Mucosa of stomach (tissue), 1 donor: Measurements from ENCODE around the gene PAX8.

ENCODE experiments used
- H3K27me3 ChIP-seq: one replicate; pipeline ENCODE4 v1.7.0; 2013; ENCODE audit warnings: mild to moderate bottlenecking, low read length; ENCODE audit not compliant: control insufficient read depth, insufficient read depth
- H3K36me3 ChIP-seq: one replicate; pipeline ENCODE4 v1.7.0; 2013; ENCODE audit warnings: low read length; ENCODE audit not compliant: control insufficient read depth, insufficient read depth
- H3K4me1 ChIP-seq: one replicate; pipeline ENCODE4 v1.7.0; 2013; ENCODE audit warnings: mild to moderate bottlenecking, low read length; ENCODE audit not compliant: control insufficient read depth, insufficient read depth
- H3K4me3 ChIP-seq: one replicate; pipeline ENCODE4 v1.7.0; 2013; ENCODE audit warnings: low read length
- H3K9ac ChIP-seq: one replicate; pipeline ENCODE4 v1.7.0; 2013; ENCODE audit warnings: mild to moderate bottlenecking, low read length, moderate library complexity
- H3K9me3 ChIP-seq: one replicate; pipeline ENCODE4 v1.7.0; 2013; ENCODE audit warnings: mild to moderate bottlenecking, low read length, moderate library complexity; ENCODE audit not compliant: control insufficient read depth
- donor health status: Pancreatic carcinoma.

PAX8 gene

DNA sequence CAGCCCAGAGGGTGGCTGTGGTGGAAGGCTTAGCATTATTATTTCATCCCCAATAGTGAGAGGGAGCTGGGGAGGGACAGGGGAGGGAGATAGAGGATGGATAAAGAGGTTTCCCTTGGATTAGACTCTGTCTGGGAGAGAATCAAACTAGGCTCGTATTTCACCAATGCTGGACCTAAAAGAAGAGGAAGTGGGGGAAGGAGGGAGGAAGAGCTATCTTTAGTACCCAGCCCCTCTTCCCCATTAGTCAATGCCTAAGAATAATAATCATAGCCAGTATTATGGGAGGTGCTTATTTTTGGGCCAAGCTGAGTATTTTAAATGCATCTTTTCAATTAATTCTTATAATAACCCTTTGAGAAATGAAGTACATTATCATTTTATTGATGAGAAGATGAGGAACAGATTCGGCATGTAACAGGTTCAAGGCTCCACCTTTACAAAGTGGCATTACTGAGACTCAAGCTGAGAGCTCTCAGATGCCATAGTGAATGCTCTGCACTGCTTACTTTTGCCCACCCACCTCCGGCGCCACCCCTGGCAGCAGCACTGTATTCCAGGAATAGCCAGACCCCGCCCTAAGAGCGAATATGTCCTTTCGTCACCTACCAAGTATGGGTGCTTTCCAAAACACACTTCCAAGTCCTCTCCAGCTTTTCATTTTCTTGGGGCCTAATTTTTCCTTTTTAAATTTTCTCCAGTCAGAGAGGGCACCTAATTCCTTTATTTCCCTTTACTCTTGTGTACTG is 21.0 kb downstream of the PAX8 start:
- Histone ChIP-seq H3K4me3 (no peak overlapping the region), H3K9me3 (no peaks in the 10 kb centered on the region), H3K9ac (no peak overlapping the region), H3K27me3 (no peaks in the 10 kb centered on the region), H3K36me3 (no peaks in the 10 kb centered on the region), H3K4me1 (peaks cover 6% of the 10 kb centered on the region)

DNA sequence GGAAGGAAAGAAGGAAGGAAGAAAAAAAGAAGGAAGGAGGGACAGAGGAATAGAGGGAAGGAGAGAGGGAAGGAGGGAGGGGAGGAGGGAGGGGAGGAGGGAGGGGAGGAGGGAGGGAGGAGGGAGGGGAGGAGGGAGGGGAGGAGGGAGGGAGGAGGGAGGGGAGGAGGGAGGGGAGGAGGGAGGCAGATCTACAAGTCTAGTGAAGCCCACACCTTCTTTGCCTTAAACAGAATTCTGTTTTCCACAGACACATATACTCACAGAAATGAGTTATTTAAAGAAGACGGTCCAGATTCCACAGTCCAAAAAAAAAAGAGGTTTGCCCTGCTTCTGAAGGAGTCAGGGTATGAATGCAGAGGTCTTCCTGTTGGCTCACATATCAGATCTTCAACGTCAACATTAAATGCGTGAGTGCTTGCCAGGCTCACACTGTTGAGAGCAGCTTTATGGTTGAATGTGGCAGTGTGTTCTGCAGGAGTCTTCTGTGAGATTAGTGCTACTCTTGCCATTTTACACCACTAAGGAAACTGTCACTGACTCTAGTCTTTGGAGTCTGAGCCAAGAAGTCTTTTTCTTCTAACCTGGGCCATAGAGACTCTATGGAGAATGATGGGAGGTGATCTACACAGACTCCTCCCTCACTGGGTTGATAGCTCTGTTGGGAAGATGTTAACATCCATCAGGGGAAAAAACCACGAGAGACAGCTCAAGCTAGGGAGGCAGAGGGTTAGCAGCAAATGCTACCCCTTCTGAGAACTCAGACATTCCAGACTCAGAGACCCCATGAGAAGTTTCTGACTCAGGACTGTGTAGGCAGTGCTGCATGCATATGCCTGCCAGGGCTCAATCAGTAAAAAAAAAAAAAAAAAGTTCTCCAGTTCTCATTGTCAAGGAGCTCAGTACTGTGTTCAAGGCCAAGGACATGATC is 23.3 kb downstream of the PAX8 start:
- H3K4me1 ChIP-seq = peaks cover 6% of the 10 kb centered on the region
- H3K36me3 ChIP-seq = no peaks in the 10 kb centered on the region
- H3K9ac ChIP-seq = no peak overlapping the region
- no peaks in the 10 kb centered on the region for H3K27me3 ChIP-seq
- H3K9me3 ChIP-seq = no peaks in the 10 kb centered on the region
- H3K4me3 ChIP-seq = no peak overlapping the region

GRCh38 chr2:113253453-113253852 is 25.3 kb downstream of the PAX8 start:
- H3K9me3 ChIP-seq = no peaks in the 10 kb centered on the region
- no peaks in the 10 kb centered on the region for H3K27me3 ChIP-seq
- H3K4me3 ChIP-seq = no peak overlapping the region
- H3K9ac ChIP-seq = no peak overlapping the region
- peaks cover 12% of the 10 kb centered on the region for H3K4me1 ChIP-seq
- no peaks in the 10 kb centered on the region for H3K36me3 ChIP-seq

- Histone ChIP-seq H3K36me3 (no peaks in the 10 kb centered on the region), H3K27me3 (no peaks in the 10 kb centered on the region), H3K4me1 (peaks cover 6% of the 10 kb centered on the region), H3K9ac (no peak overlapping the region), H3K4me3 (no peak overlapping the region), H3K9me3 (no peaks in the 10 kb centered on the region)
These were observed 26.6 kb downstream of the PAX8 start for GRCh38 chr2:113252047-113252590.

DNA sequence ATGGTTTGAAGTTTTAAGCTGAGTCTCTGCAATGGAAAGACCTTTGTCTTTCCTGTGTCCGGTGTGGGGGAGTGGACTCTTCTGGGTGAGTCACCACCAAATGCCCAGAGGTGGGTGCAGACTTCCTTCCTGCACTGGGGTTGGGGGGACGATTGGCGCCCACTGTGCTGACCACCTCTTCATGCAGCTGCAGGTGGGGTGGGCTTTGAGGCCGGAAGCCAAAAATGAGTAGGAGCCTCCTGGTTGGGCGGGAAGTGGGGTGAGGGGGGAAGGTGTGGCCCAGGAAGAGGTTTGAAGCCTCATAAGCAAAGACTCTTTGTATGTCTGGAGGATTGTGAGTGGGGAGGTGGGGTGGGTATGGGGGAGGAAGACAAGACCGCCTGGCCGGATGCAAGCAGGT is 27.6 kb downstream of the PAX8 start:
- H3K4me3 ChIP-seq = no peak overlapping the region
- peaks cover 6% of the 10 kb centered on the region for H3K4me1 ChIP-seq
- H3K36me3 ChIP-seq = no peaks in the 10 kb centered on the region
- H3K9me3 ChIP-seq = no peaks in the 10 kb centered on the region
- H3K27me3 ChIP-seq = no peaks in the 10 kb centered on the region
- no peak overlapping the region for H3K9ac ChIP-seq

DNA sequence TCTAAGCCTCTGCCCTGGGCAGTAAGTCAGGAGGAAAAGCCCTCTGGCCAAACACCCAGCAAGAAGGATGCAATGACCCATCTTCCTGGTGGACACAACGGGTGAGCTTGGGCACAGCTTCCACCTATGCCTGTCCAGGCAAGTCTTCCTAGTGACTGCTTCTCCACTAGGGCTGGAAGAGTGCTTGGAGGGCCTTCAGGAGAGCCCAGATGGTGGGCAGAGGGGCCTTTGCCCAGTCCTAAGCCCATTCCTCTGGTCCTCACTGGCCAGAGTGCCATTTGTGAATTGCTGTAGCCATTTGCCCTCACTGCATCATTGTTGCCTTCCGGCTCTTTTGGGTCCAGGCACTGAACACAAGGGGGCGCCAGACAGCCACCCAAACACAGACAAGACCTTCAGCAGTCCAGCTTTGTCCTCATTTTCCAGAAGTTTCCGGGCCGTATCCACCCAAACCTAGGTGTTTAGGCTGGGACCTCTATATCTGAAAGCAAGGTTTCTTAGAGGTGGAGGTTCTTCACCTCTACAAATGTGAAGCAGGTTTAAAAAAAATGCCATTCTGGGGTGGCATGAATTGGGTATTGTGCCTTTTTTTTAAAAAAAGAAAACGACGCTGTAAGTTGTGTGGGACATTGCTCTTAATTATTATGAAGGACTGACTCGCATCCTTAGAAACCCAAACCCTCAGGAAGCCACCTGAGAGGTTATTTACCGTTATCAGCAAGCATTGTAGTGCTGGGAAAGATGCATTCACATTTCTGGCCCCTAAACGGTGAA is 29.5 kb downstream of the PAX8 start:
- H3K4me3 ChIP-seq = no peak overlapping the region
- no peaks in the 10 kb centered on the region for H3K27me3 ChIP-seq
- H3K9ac ChIP-seq = peak overlapping the region; percentile 26
- no peaks in the 10 kb centered on the region for H3K9me3 ChIP-seq
- no peaks in the 10 kb centered on the region for H3K36me3 ChIP-seq
- H3K4me1 ChIP-seq = peaks cover 6% of the 10 kb centered on the region

GRCh38 chr2:113246606-113247005 is 32.1 kb downstream of the PAX8 start:
- Histone ChIP-seq H3K4me1 (peaks cover 9% of the 10 kb centered on the region), H3K9me3 (no peaks in the 10 kb centered on the region), H3K27me3 (no peaks in the 10 kb centered on the region), H3K9ac (no peak overlapping the region), H3K36me3 (no peaks in the 10 kb centered on the region), H3K4me3 (no peak overlapping the region)

DNA sequence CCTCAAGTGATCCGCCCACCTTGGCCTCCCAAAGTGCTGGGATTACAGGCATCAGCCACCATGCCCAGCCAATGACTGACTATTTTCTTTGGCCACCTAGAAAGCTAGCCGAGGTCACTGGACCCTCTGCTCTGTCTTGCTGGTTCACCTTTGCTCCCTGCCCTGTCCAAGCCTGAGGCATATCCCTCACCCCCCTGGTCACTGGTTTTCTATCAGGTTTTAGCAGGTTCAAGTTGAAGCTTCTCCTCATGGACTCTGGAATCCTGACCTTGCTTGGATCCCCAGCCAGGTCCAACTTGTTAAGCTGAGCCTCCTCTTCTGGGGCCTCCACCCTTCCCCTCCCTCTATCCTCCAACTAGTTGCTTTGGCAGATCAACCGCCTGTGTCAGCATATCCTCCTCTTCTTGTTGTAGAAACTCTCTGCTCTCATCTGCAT is 33.4 kb downstream of the PAX8 start:
- Histone ChIP-seq H3K36me3 (no peaks in the 10 kb centered on the region), H3K4me1 (peaks cover 22% of the 10 kb centered on the region), H3K9me3 (no peaks in the 10 kb centered on the region), H3K4me3 (no peak overlapping the region), H3K27me3 (no peaks in the 10 kb centered on the region), H3K9ac (no peak overlapping the region)

GRCh38 chr2:113242327-113242726 is 36.4 kb downstream of the PAX8 start:
- Histone ChIP-seq H3K27me3 (no peaks in the 10 kb centered on the region), H3K4me1 (peaks cover 26% of the 10 kb centered on the region), H3K9me3 (no peaks in the 10 kb centered on the region), H3K9ac (no peak overlapping the region), H3K36me3 (no peaks in the 10 kb centered on the region), H3K4me3 (no peak overlapping the region)

DNA sequence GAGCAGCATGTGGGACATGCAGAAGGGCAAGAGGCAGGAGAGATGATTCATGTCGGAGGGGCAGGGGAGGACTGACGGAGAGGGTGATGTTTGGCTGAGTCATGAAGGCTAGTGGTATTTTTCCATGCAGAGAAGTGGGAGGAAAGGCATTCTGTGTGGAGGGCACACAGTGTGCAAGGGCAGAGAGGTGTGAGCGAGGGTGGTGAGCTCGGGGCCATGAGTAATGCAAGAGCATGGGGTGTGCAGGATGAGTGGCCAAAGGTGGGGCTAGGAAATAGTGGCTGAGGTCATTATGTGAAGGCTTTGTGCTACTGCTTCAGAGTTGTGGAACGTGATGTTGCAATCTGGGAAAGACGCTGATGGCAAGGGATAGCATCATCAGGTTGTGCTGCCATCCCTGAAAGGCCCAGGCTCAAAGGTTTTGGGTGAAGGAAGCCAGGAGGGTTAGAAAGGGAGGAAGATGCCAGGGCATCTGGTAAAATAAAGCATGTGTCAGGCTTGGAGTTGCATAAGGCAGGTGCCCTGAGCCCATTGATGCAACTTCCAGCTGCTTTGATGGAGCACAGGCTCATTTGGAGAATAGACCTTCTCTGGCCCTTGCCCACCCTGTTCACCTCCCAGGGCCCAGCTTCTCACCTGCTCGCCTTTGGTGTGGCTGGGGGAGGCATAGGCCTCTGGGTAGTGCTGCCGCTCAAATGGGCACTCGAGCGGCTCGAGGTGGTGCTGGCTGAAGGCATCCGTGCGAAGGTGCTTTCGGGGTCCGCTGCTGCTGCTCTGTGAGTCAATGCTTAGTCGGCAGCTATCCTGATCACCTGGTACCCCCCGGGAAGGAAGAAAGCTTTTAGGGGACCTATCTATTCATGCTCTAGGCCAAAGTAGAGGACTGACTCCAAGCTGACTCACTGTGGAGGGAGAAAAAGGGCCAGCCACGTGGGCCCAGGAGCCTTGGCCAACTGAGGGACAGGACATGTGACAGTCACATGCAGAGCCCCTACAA is 37.5 kb downstream of the PAX8 start:
- no peaks in the 10 kb centered on the region for H3K27me3 ChIP-seq
- no peak overlapping the region for H3K4me3 ChIP-seq
- H3K4me1 ChIP-seq = peaks cover 26% of the 10 kb centered on the region
- no peaks in the 10 kb centered on the region for H3K36me3 ChIP-seq
- H3K9ac ChIP-seq = no peak overlapping the region
- H3K9me3 ChIP-seq = no peaks in the 10 kb centered on the region
